Measurements from ENCODE around the gene CRB1. TPM values are rescaled to one million over a fixed set of nuclear protein-coding genes. Genes with fewer than 3 reads are reported as not detected.

The CRB1 gene
- total and polyA plus RNA-seq, 2 of the 8 experiments (the other 6 are each of a cell fraction or from before 2014, with no cell fraction given), result 0.03 TPM; not detected in 1

DNA sequence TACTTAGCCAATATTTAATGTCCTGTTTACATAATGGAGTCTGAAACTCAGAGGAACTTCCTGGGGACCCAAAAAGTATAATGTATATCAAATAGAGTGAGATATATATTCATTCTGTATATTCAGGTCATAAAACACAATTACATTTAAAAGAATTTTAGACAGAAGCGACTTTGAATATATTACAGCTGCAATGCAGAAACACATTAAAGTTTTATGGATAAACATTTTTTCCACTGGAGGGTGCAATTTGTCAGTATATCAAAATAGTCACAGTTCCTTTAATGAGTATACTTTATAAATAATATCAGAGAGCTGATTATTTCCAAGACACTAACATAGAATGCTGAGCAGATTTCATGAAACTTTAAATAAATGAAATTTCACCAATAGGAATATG is 43.9 kb upstream of the CRB1 start:
- no peaks in the 10 kb centered on the region for H3K79me2 ChIP-seq (ENCODE audit: control insufficient read depth in 1 of 2, insufficient read depth in 2 of 2, low read length in 2 of 2)
- no peak overlapping the region for H3K4me2 ChIP-seq (ENCODE audit: insufficient read depth in 1 of 2, low read depth in 2 of 2, low read length in 2 of 2)
- no peak overlapping the region for H4K8ac ChIP-seq (ENCODE audit: extremely low read depth, insufficient read depth, low read length)
- H3K4me3 ChIP-seq (ENCODE audit: extremely low read depth in 1 of 4, insufficient read depth in 2 of 4, low read depth in 3 of 4, low read length in 4 of 4), result no peak overlapping the region
- no peak overlapping the region for H3K27ac ChIP-seq (ENCODE audit: low read depth, low read length)
- TF ChIP-seq SIN3A (conservative IDR thresholded peaks at IDR 0.05 in 1 of 2, IDR thresholded peaks at IDR 0.05 in 1 of 2; ENCODE audit: low read depth in 1 of 2, low read length in 2 of 2) (no peak), EP300 (IDR thresholded peaks at IDR 0.05; ENCODE audit: borderline replicate concordance in 1 of 2, low read depth in 2 of 2, low read length in 2 of 2) (no peak), RAD21 (IDR thresholded peaks at IDR 0.05 in 1 of 2, conservative IDR thresholded peaks at IDR 0.05 in 1 of 2; ENCODE audit: low read depth in 2 of 2, low read length in 2 of 2) (no peak), BCL11A (IDR thresholded peaks at IDR 0.05; ENCODE audit: low read depth in 2 of 2, low read length in 2 of 2) (no peak), KDM4A (IDR thresholded peaks at IDR 0.05; ENCODE audit: low read depth, low read length, severe bottlenecking) (no peak), POLR2AphosphoS5 (IDR thresholded peaks at IDR 0.05; ENCODE audit: low read depth, low read length) (no peak), SIRT6 (IDR thresholded peaks at IDR 0.05; ENCODE audit: low read length) (no peak), HDAC2 (IDR thresholded peaks at IDR 0.05; ENCODE audit: borderline replicate concordance in 1 of 2, low read depth in 2 of 2, low read length in 2 of 2) (no peak), SIX5 (IDR thresholded peaks at IDR 0.05; ENCODE audit: low read depth, low read length) (no peak), SP2 (IDR thresholded peaks at IDR 0.05; ENCODE audit: low read length) (no peak), TBP (IDR thresholded peaks at IDR 0.05; ENCODE audit: low read depth, low read length) (no peak), RXRA (IDR thresholded peaks at IDR 0.05; ENCODE audit: insufficient read depth, low read depth, low read length) (no peak)
- TF ChIP-seq, protein P1, sequence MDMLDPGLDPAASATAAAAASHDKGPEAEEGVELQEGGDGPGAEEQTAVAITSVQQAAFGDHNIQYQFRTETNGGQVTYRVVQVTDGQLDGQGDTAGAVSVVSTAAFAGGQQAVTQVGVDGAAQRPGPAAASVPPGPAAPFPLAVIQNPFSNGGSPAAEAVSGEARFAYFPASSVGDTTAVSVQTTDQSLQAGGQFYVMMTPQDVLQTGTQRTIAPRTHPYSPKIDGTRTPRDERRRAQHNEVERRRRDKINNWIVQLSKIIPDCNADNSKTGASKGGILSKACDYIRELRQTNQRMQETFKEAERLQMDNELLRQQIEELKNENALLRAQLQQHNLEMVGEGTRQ (IDR thresholded peaks at IDR 0.05; ENCODE audit: low read length), result no peak
- no peaks in the 10 kb centered on the region for H3K27me3 ChIP-seq (replicated peaks in 1 of 4; ENCODE audit: control insufficient read depth in 3 of 4, extremely low read depth in 1 of 4, insufficient read depth in 3 of 4, low read length in 3 of 4)
- no peak for DNase-seq (ENCODE audit: low read depth in 1 of 2, low spot score in 2 of 2)
- H3K23me2 ChIP-seq (ENCODE audit: low read depth, low read length), result no peaks in the 10 kb centered on the region
- H4K91ac ChIP-seq (replicated peaks; ENCODE audit: insufficient read length, low read length), result no peak overlapping the region
- H2BK12ac ChIP-seq (ENCODE audit: low read depth, low read length), result no peak overlapping the region
- no peaks in the 10 kb centered on the region for H3K79me1 ChIP-seq (ENCODE audit: low read depth, low read length)
- no peak overlapping the region for H3K14ac ChIP-seq (ENCODE audit: insufficient read length)
- no peak overlapping the region for H3K56ac ChIP-seq (replicated peaks; ENCODE audit: insufficient read length, low read depth, low read length)
- H3K36me3 ChIP-seq (ENCODE audit: control insufficient read depth in 2 of 4, insufficient read depth in 4 of 4, low read length in 3 of 4), result no peaks in the 10 kb centered on the region
- no peak overlapping the region for H3K23ac ChIP-seq (ENCODE audit: insufficient read length)
- no peaks in the 10 kb centered on the region for H3K9me3 ChIP-seq (ENCODE audit: insufficient read depth in 2 of 2, low read depth in 1 of 2, low read length in 1 of 2)
- H2AFZ ChIP-seq (ENCODE audit: low read length), result no peak overlapping the region
- H3K18ac ChIP-seq (ENCODE audit: extremely low read depth, low read length), result no peak overlapping the region
- H4K20me1 ChIP-seq (replicated peaks in 1 of 2; ENCODE audit: control insufficient read depth in 1 of 2, insufficient read depth in 2 of 2, low read length in 2 of 2), result no peaks in the 10 kb centered on the region
- H3K4ac ChIP-seq (replicated peaks; ENCODE audit: insufficient read length, low read depth, low read length), result no peak overlapping the region
- H3K9ac ChIP-seq (replicated peaks in 1 of 4; ENCODE audit: extremely low read depth in 1 of 4, low read depth in 3 of 4, low read length in 3 of 4), result no peak overlapping the region
- 86% methylated on average over 1 of the region's 1 CpG; no CpG with 5 or more reads in 1 of the 2 experiments for WGBS, 2 experiments (ENCODE audit: extremely low coverage in 1 of 2, insufficient coverage in 1 of 2, insufficient read length in 1 of 2, insufficient replicate concordance in 2 of 2, low coverage in 1 of 2, low lambda C conversion rate in 2 of 2, missing lambda C conversion rate in 1 of 2)
- no peak overlapping the region for H2BK20ac ChIP-seq (ENCODE audit: low read length)
- H3K4me1 ChIP-seq (replicated peaks in 1 of 4; ENCODE audit: control insufficient read depth in 3 of 4, insufficient read depth in 4 of 4, low read length in 3 of 4), result no peaks in the 10 kb centered on the region
- H2BK5ac ChIP-seq (ENCODE audit: low read depth, low read length), result no peak overlapping the region
- no peak for FAIRE-seq
- H2BK120ac ChIP-seq (replicated peaks; ENCODE audit: low read depth, low read length), result no peak overlapping the region
- ChIA-PET CTCF (ENCODE audit: partially characterized antibody) (interaction anchor here (0.6 to 1.4 kb wide), 4 partner anchors 13 to 1555 kb away, joined by 3 to 4 read pairs (median 4); no protein-coding TSS in a partner anchor), POLR2A (ENCODE audit: partially characterized antibody) (no interaction called here)
- no peak overlapping the region for H2BK15ac ChIP-seq (ENCODE audit: low read length)
- no peak overlapping the region for H2AK5ac ChIP-seq (ENCODE audit: low read depth, low read length)
- no peak overlapping the region for H4K5ac ChIP-seq (ENCODE audit: insufficient read length, low read depth, low read length)
